ENCODE data around the gene SH2D4B. TPM values are rescaled to one million over a fixed set of nuclear protein-coding genes. Genes with fewer than 3 reads are reported as not detected.

SH2D4B gene
- total and polyA plus RNA-seq, 8 donors, result 0.03 to 0.18 TPM; not detected in 6

- TF ChIP-seq POLR2A (IDR thresholded peaks at IDR 0.05) (no peak), POLR2AphosphoS5 (IDR thresholded peaks at IDR 0.05) (peak in 1 of 3 donors; percentile 24)
- no peaks in the 10 kb centered on the region for H3K9me3 ChIP-seq
- H3K27ac ChIP-seq, result peak overlapping the region; percentile 13 to 91 (median 77)
- WGBS, 5 donors, result 38 to 48% (median 41%) methylated on average over 7 of the region's 7 CpGs
- H3K4me3 ChIP-seq, result no peak overlapping the region
- no peaks in the 10 kb centered on the region for H3K27me3 ChIP-seq
- peaks cover 59 to 93% (median 68%) of the 10 kb centered on the region in 4 donors for H3K4me1 ChIP-seq
- peak; percentile 39 to 74 for DNase-seq
- intact Hi-C loops (cut with DNase I; ENCODE audit: low total_unique reads), result no loop called here
- peaks cover 11 to 35% (median 28%) of the 10 kb centered on the region in 4 donors for H3K36me3 ChIP-seq
These were observed 33.4 kb upstream of the SH2D4B start for GRCh38 chr10:80504158-80504811.

DNA sequence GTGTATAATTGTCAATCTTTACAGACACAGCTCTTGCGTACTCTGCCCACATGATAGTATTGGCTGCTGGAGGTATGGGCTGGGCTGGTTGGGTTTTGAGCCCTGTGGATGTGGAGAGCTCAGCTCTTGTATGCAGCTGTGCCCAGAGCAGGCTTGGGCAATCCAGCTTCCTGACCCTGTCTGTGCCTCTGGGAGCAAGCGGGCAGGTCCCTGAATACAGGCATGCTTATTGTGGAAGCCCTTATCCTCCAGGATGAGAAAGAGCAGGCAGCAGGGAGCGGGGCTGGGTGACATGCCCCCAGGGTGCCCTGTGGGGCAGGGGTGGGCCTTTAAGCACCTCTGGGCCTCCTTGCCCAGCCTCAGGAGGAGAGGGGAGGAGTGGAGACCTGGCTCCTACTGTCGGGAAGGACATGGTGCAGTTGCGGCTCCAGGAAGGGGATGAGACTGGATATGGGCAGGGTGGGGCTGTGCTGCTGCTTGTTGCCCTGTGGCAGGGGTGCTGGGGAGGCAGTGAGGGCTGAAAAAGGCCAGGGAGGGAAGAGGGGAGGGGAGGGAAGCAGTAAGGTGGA, 32.7 kb upstream of the SH2D4B start:
- Histone ChIP-seq H3K27me3 (no peaks in the 10 kb centered on the region), H3K9me3 (no peaks in the 10 kb centered on the region), H3K36me3 (peaks cover 13 to 42% (median 35%) of the 10 kb centered on the region in 4 donors), H3K27ac (peak overlapping the region; percentile 43 to 91 (median 77)), H3K4me3 (peak overlapping the region in 1 of 4 donors; percentile 1), H3K4me1 (peaks cover 52 to 93% (median 63%) of the 10 kb centered on the region in 4 donors)
- TF ChIP-seq POLR2A (IDR thresholded peaks at IDR 0.05) (no peak), POLR2AphosphoS5 (IDR thresholded peaks at IDR 0.05) (no peak), EP300 (IDR thresholded peaks at IDR 0.05) (no peak), CTCF (IDR thresholded peaks at IDR 0.05) (no peak)
- intact Hi-C loops (cut with DNase I; ENCODE audit: low total_unique reads), result loop anchor here (5.0 kb wide), 1 partner anchor 58 kb away; no protein-coding TSS in a partner anchor
- 57 to 77% (median 71%) methylated on average over 5 of the region's 5 CpGs for WGBS, 5 donors
- DNase-seq, result no peak

- Histone ChIP-seq H3K27me3 (no peaks in the 10 kb centered on the region), H3K9me3 (no peaks in the 10 kb centered on the region), H3K36me3 (peaks cover 13 to 54% (median 47%) of the 10 kb centered on the region in 4 donors), H3K4me1 (peaks cover 49 to 82% (median 54%) of the 10 kb centered on the region in 4 donors), H3K4me3 (no peak overlapping the region), H3K27ac (peak overlapping the region in 4 of 5 donors; percentile 45 to 91 (median 78))
- intact Hi-C loops (cut with DNase I; ENCODE audit: low total_unique reads), result loop anchor here (5.0 kb wide), 1 partner anchor 59 kb away; no protein-coding TSS in a partner anchor
- 61 to 78% (median 67%) methylated on average over 6 of the region's 6 CpGs for WGBS, 5 donors
- DNase-seq, result no peak
- TF ChIP-seq POLR2A (IDR thresholded peaks at IDR 0.05) (no peak), EP300 (IDR thresholded peaks at IDR 0.05) (no peak), POLR2AphosphoS5 (IDR thresholded peaks at IDR 0.05) (no peak), CTCF (IDR thresholded peaks at IDR 0.05) (no peak)
These were observed 31.5 kb upstream of the SH2D4B start for GRCh38 chr10:80506189-80506575.

DNA sequence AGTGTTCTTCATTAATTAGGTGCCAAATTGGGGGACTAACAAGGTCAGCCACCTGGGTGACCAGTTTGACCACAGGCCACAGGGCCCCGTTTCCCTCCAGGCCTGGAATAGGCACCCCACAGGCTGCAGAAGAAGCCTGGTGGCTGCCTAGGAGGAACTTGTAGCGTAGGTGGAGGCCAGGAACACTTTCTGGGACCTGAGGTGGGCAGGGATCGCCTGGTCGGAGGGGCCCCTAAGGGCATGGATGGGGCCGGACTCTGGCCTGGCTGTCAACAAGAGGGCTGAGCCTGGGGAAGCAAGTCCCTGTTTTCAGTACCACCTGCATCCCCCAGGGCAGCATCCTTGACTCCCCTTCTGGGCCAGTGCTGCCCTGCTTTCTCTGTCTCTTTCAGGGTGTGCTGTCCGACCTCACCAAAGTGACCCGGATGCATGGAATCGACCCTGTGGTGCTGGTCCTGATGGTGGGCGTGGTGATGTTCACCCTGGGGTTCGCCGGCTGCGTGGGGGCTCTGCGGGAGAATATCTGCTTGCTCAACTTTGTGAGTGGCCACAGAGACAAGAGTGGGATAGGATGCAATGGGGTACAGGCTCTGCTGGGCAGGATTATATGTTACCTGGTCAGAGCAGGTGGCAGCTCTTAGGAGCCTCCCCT, 30.7 kb upstream of the SH2D4B start:
- Histone ChIP-seq H3K9me3 (no peaks in the 10 kb centered on the region), H3K27ac (peak overlapping the region in 2 of 5 donors; percentile 19 to 80), H3K27me3 (no peaks in the 10 kb centered on the region), H3K4me1 (peaks cover 42 to 74% (median 46%) of the 10 kb centered on the region in 4 donors), H3K36me3 (peaks cover 17 to 62% (median 54%) of the 10 kb centered on the region in 4 donors), H3K4me3 (no peak overlapping the region)
- no peak for DNase-seq
- 86 to 97% (median 89%) methylated on average over 13 of the region's 13 CpGs for WGBS, 5 donors
- intact Hi-C loops (cut with DNase I; ENCODE audit: low total_unique reads), result loop anchor here (5.0 kb wide), 1 partner anchor 60 kb away; no protein-coding TSS in a partner anchor
- TF ChIP-seq POLR2A (IDR thresholded peaks at IDR 0.05), result no peak
- no peak for TF ChIP-seq POLR2AphosphoS5 (IDR thresholded peaks at IDR 0.05)
- no peak for TF ChIP-seq EP300 (IDR thresholded peaks at IDR 0.05)
- no peak for TF ChIP-seq CTCF (IDR thresholded peaks at IDR 0.05)
